Activated naive CD8-positive, alpha-beta T cell treated with anti-CD3 and anti-CD28 coated beads for 36 hours (primary cell): ENCODE data around the gene AHCYL2. TPM values are rescaled to one million over a fixed set of nuclear protein-coding genes. Genes with fewer than 3 reads are reported as not detected.
"Not testable (repeated sequence)": the region's sequence is repeated elsewhere in the genome, so short reads cannot be mapped to it uniquely, and the experiment has no call there.

Experiments used
- DNase-seq: peaks from one replicate; pipeline ENCODE4 v3.0.0; 2021
- H3K27ac Mint-ChIP-seq: one replicate; pipeline ENCODE4 v1.8.0; 2022; ENCODE audit warnings: mild to moderate bottlenecking, moderate library complexity, mixed read lengths
- H3K27me3 Mint-ChIP-seq: one replicate; pipeline ENCODE4 v1.8.0; 2022; ENCODE audit warnings: mild to moderate bottlenecking, mixed read lengths
- H3K36me3 Mint-ChIP-seq: one replicate; pipeline ENCODE4 v1.8.0; 2021; ENCODE audit warnings: mild to moderate bottlenecking, mixed read lengths
- H3K4me1 Mint-ChIP-seq: one replicate; pipeline ENCODE4 v1.8.0; 2021; ENCODE audit warnings: mixed read lengths
- H3K4me3 Mint-ChIP-seq: one replicate; pipeline ENCODE4 v1.8.0; 2022; ENCODE audit warnings: mild to moderate bottlenecking, moderate library complexity, mixed read lengths
- H3K9me3 Mint-ChIP-seq: one replicate; pipeline ENCODE4 v1.8.0; 2022; ENCODE audit warnings: mixed read lengths
- total RNA-seq, 2 experiments: library from RNA; stranded (reverse); gene quantifications; one replicate each; pipeline ENCODE4 v1.2.3, GENCODE V29; 2021

The AHCYL2 gene
- total RNA-seq, 2 experiments from 2014 or later = 6.5 to 6.8 TPM

DNA sequence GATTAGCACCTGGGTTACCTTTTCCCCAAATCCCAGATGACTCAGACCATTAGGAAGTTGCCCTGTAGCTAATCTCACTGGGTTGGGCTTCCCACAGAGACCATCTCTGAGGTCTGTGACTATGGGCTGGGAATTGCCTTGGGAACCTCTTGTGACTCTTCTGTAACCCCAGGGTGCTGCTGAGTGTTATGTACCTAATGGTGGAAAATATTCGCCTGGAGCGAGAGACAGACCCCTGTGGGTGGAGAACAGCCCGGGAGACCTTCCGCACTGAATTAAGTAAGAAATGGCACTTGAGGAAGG, 229.4 kb downstream of the AHCYL2 start:
- Mint-ChIP-seq H3K36me3 (peaks cover 32% of the 10 kb centered on the region), H3K4me3 (no peak overlapping the region), H3K4me1 (no peaks in the 10 kb centered on the region), H3K27me3 (no peaks in the 10 kb centered on the region), H3K9me3 (peaks cover 1% of the 10 kb centered on the region), H3K27ac (no peak overlapping the region)
- no peak for DNase-seq

DNA sequence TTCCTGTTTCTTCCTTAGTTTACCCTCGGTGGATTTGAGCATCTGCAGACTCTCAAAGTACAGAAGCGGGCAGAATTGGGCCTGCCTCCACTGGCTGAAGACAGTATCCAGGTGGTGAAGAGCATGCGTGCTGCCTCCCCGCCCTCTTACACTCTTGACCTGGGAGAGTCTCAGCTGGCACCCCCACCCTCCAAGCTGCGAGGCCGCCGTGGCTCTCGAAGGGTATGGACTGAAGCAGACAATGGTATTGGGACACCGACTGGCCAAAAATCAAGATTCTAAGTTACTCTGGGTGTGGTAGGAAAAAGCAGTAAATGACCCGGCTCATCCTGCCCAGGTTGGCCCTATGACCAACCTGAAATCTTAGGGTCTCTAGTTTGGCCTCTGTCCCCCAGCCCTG, 231.6 kb downstream of the AHCYL2 start:
- Mint-ChIP-seq H3K27ac (no peak overlapping the region), H3K9me3 (no peaks in the 10 kb centered on the region), H3K27me3 (no peaks in the 10 kb centered on the region), H3K36me3 (peaks cover 21% of the 10 kb centered on the region), H3K4me3 (no peak overlapping the region), H3K4me1 (no peaks in the 10 kb centered on the region)
- no peak for DNase-seq

DNA sequence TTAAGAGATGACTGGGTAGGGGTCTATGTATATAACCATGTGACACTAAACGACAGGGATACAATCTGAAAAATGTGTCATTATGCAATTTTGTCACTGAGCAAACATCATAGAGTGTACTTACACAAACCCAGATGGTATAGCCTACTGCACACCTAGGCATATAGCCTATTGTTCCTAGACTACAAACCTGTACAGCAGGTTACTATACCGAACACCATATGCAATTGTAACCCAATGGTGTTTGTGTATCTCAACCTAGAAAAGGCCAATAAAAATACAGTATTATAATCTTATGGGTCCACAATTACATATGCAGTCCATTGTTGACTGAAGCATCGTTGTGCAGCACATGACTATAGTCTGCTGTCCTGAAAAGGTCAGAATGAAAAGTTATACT, 232.3 kb downstream of the AHCYL2 start:
- no peaks in the 10 kb centered on the region for H3K4me1 Mint-ChIP-seq

DNA sequence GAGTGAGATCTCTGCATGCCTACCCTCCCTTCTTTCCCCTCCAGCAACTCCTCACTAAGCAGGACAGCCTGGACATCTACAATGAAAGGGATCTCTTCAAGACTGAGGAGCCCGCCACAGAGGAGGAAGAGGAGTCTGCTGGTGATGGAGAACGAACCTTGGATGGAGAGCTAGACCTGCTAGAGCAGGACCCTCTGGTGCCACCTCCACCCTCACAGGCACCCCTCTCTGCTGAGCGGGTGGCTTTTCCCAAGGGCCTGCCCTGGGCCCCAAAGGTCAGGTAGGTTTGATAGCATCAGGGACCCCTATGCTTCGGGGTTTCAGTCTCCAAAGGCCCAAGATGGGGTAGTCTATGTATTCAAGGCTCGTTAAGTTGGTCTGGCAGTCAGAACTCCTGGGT, 233.3 kb downstream of the AHCYL2 start:
- DNase-seq = no peak
- H3K9me3 Mint-ChIP-seq = no peaks in the 10 kb centered on the region
- H3K27ac Mint-ChIP-seq = no peak overlapping the region
- H3K4me1 Mint-ChIP-seq = no peaks in the 10 kb centered on the region
- H3K4me3 Mint-ChIP-seq = no peak overlapping the region
- H3K36me3 Mint-ChIP-seq = peaks cover 16% of the 10 kb centered on the region
- H3K27me3 Mint-ChIP-seq = no peaks in the 10 kb centered on the region

More for the DNA sequence above, 232.3 kb downstream of the AHCYL2 start:
- H3K36me3 Mint-ChIP-seq = peaks cover 16% of the 10 kb centered on the region
- H3K4me3 Mint-ChIP-seq = no peak overlapping the region
- no peak for DNase-seq
- H3K27me3 Mint-ChIP-seq = no peaks in the 10 kb centered on the region
- H3K27ac Mint-ChIP-seq = no peak overlapping the region
- H3K9me3 Mint-ChIP-seq = no peaks in the 10 kb centered on the region

DNA sequence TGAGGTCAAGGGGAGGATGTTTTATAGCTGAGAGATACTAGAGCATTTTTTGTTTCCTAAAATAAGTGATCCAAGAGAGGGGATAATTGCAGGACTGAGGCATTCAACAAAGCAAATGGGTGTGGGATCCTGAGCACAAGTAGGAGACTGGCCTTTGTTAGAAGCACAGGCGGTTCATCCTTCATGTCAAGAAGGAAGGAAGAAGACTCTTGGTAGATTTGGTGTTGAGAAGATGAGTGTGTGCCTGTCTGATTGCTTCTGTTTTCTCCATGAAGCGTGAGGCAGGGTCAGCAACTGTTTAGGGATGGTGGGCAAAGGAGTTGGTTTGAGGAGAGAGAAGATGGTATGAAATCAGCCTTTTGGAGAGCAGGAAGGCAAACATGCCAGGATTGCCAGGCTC, 237.0 kb downstream of the AHCYL2 start:
- no peak for DNase-seq
- H3K36me3 Mint-ChIP-seq = peaks cover 5% of the 10 kb centered on the region
- no peaks in the 10 kb centered on the region for H3K4me1 Mint-ChIP-seq
- no peak overlapping the region for H3K27ac Mint-ChIP-seq
- H3K9me3 Mint-ChIP-seq = no peaks in the 10 kb centered on the region
- H3K27me3 Mint-ChIP-seq = no peaks in the 10 kb centered on the region
- H3K4me3 Mint-ChIP-seq = no peak overlapping the region

DNA sequence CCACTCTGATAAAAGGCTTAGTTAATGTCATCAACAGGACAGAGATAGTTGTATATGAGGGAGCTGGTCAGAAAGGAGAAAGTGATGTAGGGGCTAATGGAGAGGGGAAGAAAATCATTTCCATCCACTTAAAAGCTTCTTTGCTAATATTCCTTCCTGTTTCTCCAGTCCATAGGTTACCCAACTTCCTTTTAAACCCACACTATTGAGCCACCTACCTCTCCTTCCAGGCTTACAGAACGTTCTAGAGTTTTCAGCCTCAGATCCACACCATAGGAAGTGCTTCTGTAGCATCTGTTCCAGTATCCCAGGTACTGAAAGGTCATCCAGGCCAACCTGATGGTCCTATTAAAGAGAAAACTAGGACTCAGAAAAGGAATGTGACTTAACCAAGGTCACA, 237.6 kb downstream of the AHCYL2 start:
- Mint-ChIP-seq H3K9me3 (no peaks in the 10 kb centered on the region), H3K36me3 (peaks cover 5% of the 10 kb centered on the region), H3K4me1 (no peaks in the 10 kb centered on the region), H3K27ac (no peak overlapping the region), H3K27me3 (no peaks in the 10 kb centered on the region), H3K4me3 (no peak overlapping the region)
- no peak for DNase-seq

DNA sequence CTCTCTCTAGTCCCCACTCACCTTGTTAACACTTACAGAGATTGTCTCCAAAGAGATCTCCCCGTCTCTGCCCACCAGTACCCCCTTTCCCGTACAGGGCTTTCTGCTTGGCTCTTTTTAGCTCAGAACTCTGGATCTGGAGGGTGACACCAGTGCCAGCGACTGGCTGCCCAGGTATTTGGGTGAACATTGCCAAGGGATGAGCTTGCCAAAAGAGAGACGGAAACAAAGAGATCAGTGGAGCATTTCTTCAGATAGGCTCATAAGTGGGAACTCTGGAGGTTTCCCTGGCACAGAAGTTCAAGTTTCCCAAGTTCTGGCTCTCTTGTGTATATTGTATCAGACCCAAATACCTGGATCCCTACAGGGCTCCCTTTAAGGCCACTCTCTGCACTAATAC, 239.4 kb downstream of the AHCYL2 start:
- DNase-seq = no peak
- H3K9me3 Mint-ChIP-seq = no peaks in the 10 kb centered on the region
- no peak overlapping the region for H3K27ac Mint-ChIP-seq
- no peaks in the 10 kb centered on the region for H3K27me3 Mint-ChIP-seq
- H3K36me3 Mint-ChIP-seq = no peaks in the 10 kb centered on the region
- H3K4me3 Mint-ChIP-seq = no peak overlapping the region
- H3K4me1 Mint-ChIP-seq = no peaks in the 10 kb centered on the region

DNA sequence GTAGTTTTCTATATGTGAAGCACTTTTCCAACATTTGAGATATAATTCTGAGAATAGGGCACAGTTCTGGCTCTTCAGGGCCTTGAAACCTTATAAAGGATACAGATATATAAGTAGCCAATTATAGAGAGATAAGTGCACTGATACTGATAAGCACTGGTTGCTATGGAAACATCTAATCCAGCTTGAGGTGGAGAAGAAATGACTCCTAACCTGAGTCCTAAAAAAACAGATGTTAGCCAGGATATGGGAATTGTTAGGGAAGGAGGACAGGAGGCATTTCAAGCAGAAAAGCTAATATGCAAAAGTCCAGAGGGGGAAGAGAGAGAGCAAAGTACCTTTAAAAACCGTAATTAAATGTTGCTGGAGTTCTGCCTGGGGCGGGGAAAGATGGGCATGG, 240.2 kb downstream of the AHCYL2 start:
- Mint-ChIP-seq H3K36me3 (no peaks in the 10 kb centered on the region), H3K9me3 (no peaks in the 10 kb centered on the region), H3K27me3 (no peaks in the 10 kb centered on the region), H3K4me3 (no peak overlapping the region), H3K4me1 (no peaks in the 10 kb centered on the region), H3K27ac (no peak overlapping the region)
- DNase-seq = no peak

DNA sequence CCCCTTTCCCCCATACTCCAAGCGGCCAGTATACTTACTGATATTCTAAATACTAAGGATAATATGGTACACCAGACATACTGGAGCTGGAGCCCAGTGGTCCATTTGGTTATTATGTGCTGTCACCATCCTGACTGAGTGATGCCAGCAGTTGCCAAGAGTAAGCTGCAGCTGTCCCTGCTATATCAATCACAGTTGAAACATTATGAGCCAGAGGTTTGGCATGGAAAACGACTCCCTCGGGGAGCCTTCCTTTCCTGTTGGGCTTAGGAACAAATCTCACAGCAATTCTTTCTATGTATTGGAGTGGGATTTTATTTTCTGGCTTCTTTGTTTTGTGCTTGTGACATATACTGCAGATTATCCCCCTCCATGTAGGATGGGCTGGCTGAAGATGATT, 242.0 kb downstream of the AHCYL2 start:
- Mint-ChIP-seq H3K27ac (no peak overlapping the region), H3K9me3 (no peaks in the 10 kb centered on the region), H3K36me3 (no peaks in the 10 kb centered on the region), H3K27me3 (no peaks in the 10 kb centered on the region), H3K4me3 (no peak overlapping the region), H3K4me1 (no peaks in the 10 kb centered on the region)
- no peak for DNase-seq

DNA sequence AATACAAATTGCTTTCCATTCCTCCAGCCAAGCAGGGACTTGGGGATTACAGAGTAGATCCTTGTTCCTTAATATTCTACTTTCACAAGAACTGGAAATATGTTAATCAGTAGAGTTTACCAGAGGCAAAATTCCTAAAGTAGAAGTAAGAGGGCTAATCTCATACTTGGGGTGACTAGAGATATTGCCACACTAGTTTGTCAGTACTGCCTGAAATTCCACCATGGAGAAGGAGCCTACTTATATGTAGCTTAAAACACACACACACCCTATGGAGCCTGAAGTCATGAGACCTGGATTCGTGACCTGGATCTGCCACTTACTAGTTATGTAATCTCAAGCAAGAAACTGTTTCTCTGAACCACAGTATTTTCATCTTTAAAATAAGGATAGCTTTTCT, 243.3 kb downstream of the AHCYL2 start:
- H3K9me3 Mint-ChIP-seq = no peaks in the 10 kb centered on the region
- no peaks in the 10 kb centered on the region for H3K4me1 Mint-ChIP-seq
- H3K27me3 Mint-ChIP-seq = no peaks in the 10 kb centered on the region
- H3K36me3 Mint-ChIP-seq = no peaks in the 10 kb centered on the region
- H3K4me3 Mint-ChIP-seq = no peak overlapping the region
- H3K27ac Mint-ChIP-seq = no peak overlapping the region
- no peak for DNase-seq

DNA sequence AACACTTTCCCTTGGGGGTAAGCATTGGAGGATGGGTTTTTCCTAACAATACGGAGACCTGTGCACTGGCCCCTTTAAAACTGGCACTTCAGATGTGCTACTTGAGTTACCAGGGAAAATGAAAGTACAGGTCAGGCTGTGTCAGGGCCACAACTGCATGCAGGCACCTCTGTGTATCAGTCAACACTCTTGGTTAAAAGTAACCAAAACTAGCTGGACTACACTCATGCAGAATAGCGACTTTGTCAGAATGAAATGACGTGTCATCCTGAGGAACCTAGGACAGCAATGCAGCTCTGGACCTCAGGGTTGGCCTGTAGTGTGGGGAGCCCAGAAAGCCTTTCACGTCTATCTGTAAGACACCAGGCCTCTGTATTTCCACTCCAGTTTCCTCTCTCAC, 243.7 kb downstream of the AHCYL2 start:
- no peak for DNase-seq
- Mint-ChIP-seq H3K36me3 (no peaks in the 10 kb centered on the region), H3K9me3 (no peaks in the 10 kb centered on the region), H3K4me1 (no peaks in the 10 kb centered on the region), H3K27me3 (no peaks in the 10 kb centered on the region), H3K27ac (no peak overlapping the region), H3K4me3 (no peak overlapping the region)

DNA sequence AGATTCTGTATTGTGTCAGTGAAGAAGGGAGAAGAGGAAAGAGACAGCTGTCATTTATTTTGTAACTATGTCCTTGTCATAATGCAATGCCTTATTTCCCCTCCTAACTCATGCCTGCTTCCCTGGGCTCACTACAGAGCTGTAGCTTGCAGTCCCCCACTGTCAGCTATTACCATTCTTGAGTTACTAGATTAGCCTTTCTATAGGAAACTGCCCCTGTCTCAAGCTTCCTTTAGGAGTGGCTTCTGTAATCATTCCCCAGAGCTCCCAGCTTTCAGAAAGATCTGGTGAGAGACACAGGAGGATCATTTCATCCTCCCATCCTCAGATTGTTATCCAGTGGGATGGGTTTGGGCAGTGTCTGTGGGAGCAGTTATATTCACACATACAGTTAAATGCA, 245.1 kb downstream of the AHCYL2 start:
- H3K27ac Mint-ChIP-seq = no peak overlapping the region
- no peak overlapping the region for H3K4me3 Mint-ChIP-seq
- H3K9me3 Mint-ChIP-seq = no peaks in the 10 kb centered on the region
- no peaks in the 10 kb centered on the region for H3K27me3 Mint-ChIP-seq
- no peaks in the 10 kb centered on the region for H3K4me1 Mint-ChIP-seq
- no peak for DNase-seq
- peaks cover 1% of the 10 kb centered on the region for H3K36me3 Mint-ChIP-seq

DNA sequence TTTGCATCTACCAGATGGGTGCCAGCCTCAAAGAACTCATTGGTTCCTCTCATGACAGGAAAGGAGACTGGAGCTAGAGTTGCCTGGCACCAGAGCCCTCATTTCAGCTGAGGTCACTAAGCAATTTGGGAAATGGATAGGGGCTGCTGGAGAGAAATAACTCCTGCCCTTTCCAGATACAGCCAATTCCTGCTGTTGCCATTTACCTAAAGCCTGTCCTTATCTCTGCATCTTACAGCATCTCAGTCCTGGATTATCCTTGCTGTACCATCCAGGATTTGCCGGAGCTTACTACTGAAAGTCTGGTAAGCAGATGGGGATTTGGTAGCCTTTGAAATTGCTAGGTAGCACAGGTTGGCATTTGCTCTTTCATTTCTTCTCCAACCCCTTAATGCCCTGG, 245.6 kb downstream of the AHCYL2 start:
- Mint-ChIP-seq H3K4me3 (no peak overlapping the region), H3K27me3 (no peaks in the 10 kb centered on the region), H3K27ac (no peak overlapping the region), H3K9me3 (no peaks in the 10 kb centered on the region), H3K4me1 (no peaks in the 10 kb centered on the region), H3K36me3 (peaks cover 3% of the 10 kb centered on the region)
- DNase-seq = no peak

DNA sequence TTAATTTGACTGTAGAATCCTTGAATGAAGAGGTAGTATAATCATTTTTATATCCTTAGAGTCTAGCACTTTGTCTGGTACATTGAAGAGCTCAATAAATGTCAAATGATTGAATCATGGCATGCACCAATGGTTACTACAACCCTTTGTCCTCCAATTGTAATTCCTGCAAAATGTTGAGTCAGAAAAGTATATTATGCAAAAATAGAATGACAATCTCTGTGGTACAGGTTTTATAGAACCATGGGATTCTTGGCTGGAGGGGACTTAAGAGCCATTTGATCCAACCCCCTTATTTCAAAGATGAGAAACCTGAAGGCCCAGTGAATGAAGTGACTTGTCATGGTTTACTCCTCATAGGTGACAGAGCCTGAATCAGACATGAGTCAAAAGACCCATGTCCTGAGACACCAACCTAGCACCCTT, 246.6 kb downstream of the AHCYL2 start:
- Mint-ChIP-seq H3K4me1 (no peaks in the 10 kb centered on the region), H3K9me3 (no peaks in the 10 kb centered on the region), H3K27ac (no peak overlapping the region), H3K27me3 (no peaks in the 10 kb centered on the region), H3K4me3 (no peak overlapping the region), H3K36me3 (peaks cover 4% of the 10 kb centered on the region)
- no peak for DNase-seq

DNA sequence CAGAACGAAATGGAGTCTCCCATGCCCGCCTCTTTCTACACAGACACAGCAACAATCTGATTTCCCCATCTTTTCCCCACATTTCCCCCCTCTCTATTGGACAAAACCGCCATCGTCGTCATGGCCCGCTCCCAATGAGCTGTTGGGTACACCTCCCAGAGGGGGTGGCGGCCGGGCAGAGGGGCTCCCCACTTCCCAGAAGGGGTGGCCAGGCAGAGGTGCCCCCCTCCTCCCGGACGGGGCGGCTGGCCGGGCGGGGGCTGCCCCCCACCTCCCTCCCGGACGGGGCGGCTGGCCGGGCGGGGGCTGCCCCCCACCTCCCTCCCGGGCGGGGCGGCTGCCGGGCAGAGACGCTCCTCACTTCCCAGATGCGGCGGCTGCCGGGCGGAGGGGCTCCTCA, 251.1 kb downstream of the AHCYL2 start:
- not testable (repeated sequence) for DNase-seq, H3K27me3 Mint-ChIP-seq, H3K27ac Mint-ChIP-seq, H3K36me3 Mint-ChIP-seq, H3K4me3 Mint-ChIP-seq, H3K9me3 Mint-ChIP-seq, H3K4me1 Mint-ChIP-seq

DNA sequence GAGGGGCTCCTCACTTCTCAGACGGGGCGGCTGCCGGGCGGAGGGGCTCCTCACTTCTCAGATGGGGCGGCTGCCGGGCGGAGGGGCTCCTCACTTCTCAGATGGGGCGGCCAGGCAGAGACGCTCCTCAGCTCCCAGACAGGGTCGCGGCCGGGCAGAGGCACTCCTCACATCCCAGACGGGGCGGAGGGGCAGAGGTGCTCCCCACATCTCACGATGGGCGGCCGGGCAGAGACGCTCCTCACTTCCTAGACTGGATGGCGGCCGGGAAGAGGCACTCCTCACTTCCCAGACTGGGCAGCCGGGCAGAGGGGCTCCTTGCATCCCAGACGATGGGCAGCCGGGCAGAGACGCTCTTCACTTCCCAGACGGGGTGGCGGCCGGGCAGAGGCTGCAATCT, 251.6 kb downstream of the AHCYL2 start:
- not testable (repeated sequence) for H3K36me3 Mint-ChIP-seq, H3K9me3 Mint-ChIP-seq, H3K27me3 Mint-ChIP-seq, H3K4me1 Mint-ChIP-seq, H3K4me3 Mint-ChIP-seq, DNase-seq, H3K27ac Mint-ChIP-seq
